Hematopoietic multipotent progenitor cell treated with erythropoietin and hydrocortisone succinate and interleukin-3 and kit ligand, for 4 days (in vitro differentiated cells): Measurements from ENCODE around the gene ATXN10.
"Not testable (repeated sequence)": the region's sequence is repeated elsewhere in the genome, so short reads cannot be mapped to it uniquely, and the experiment has no call there.

Source experiments
- DNase-seq: peaks from one replicate; pipeline ENCODE4 v3.0.0-alpha.2; 2015

Gene ATXN10

DNA sequence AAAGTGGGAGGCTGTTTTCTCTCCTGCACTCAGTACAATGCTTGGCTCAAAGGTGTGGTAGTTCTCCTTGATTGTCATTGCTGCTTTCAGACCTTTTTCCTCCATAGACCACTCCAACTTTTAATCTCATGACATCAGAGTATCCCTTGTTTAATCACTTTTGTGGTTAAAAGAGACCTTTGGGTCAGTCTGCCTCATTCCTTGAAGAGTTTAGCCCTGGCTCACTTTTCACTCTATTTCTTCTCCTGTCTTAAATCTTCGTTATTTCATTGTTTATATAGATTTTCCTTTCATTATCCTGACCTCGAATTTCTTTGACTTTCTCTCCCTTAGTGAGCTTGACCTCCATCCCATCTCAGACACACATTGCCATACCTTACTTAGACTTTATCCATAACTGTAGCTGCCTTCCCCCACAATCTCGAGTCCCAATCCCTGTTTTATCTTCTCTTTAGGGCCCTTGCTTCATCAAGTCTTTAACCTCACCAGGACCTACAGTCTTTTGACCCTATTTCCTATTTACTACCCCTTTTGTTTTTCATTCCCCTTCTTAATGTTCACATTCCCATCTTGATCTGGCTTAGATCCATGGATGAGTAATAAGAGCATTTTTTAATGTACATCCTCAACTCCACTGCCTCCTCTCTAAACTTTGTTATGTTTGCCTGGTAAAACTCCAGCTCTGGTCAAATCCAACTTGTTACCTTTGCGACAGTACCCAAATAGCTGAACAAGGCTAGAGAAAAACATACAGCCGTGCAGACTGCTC lies 9.5 kb downstream of the ATXN10 start:
- DNase-seq = no peak

DNA sequence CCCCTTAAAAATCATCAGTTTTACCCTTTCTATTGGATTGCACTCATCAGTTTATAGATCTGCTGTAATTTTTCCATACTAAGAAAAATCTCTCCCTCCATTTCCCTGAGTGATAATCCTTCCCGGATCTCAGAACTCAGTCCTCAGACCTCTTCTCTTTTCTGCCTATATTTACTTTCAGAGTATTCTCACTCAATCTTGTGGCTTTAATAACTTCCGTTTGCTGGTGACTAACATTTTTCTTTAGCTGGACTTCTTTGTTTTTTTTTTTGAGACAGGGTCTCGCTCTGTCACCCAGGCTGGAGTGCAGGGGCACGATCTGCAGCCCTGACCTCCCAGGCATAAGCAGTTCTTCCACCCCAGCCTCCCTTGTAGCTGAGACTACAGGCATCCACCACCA lies 10.4 kb downstream of the ATXN10 start:
- no peak for DNase-seq

- DNase-seq = not testable (repeated sequence)
Observed at GRCh38 chr22:45682773-45683172, 11.1 kb downstream of the ATXN10 start.

DNA sequence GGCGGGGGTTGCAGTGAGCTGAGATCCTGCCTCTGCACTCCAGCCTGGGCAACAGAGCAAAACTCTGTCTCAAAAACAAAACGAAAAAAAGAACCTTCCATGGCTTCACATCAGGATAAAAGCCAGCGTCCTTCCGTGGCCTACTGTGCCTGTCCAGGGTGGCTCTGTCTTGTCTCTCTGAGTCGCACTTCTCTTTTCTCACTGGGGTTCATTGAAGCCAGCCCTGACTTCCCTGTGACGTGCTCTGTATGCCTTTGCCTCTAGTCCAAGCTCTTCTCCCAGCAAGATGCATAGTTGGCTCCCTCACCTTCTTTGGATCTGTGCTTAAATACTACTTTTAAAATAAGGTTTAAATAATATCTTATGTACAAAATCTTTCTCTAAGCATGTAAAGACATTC lies 11.6 kb downstream of the ATXN10 start:
- no peak for DNase-seq

- no peak for DNase-seq
Observed at GRCh38 chr22:45683680-45684079, 12.0 kb downstream of the ATXN10 start.

DNA sequence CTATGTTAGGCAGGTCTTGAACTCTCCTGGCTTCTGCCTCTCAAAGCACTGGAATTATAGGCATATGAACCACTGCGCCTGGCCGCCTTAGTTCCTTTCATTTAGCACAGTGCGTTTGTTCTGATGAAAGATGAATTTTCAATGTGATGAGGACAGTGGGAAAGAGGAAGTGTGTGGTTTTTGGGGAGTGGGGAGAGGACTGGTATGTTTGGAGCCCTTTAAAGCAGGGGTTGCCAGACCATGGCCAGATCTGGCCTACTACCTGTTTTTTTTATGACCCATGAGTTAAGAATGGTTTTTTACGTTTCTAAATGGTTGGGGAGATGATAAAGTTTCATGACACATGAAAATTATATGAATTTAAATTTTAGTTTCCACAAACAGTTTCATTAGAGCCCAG lies 12.5 kb downstream of the ATXN10 start:
- DNase-seq = peak; percentile 75

GRCh38 chr22:45684752-45685574 lies 13.3 kb downstream of the ATXN10 start:
- DNase-seq = no peak

DNA sequence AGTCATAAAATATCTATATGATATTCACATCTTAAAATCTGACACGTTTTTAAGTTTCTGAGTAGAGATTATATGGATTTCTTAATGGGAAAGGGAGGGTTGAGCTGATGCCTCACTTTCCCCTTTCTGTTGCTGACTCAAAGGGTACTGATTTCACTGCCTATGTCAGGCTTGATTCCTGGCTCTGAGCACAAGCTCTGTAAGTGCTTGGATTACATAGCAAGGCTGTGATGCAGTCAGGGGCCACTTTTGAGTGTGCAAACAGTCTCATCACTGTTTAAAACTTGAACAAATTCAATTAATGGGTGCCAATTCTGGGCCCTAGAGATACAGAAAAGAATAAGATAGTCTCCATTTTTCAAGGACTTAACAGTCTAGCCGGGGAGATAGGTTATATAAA lies 14.4 kb downstream of the ATXN10 start:
- DNase-seq = no peak

DNA sequence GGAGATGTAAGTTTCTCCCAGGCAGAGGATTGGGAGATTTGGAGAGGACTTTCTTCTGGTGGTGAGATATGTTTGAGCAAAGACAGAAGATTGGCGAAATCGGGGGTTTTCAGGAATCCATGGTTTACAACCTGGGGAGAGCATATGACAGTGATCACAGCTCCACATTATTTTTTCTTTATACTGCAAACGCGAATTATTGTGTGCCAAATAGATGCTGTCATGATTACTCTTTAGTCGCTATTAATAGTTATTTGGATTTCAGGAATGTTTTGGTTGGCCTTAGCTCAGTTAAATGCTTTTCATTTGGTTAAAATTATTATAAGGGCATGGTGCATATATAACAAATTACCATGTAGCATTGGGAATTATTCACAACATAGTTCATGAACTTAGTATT lies 15.2 kb downstream of the ATXN10 start:
- no peak for DNase-seq

GRCh38 chr22:45688600-45689080 lies 17.0 kb downstream of the ATXN10 start:
- DNase-seq = peak; percentile 30

- DNase-seq = peak; percentile 58
Observed at GRCh38 chr22:45689211-45689610, 17.6 kb downstream of the ATXN10 start.

DNA sequence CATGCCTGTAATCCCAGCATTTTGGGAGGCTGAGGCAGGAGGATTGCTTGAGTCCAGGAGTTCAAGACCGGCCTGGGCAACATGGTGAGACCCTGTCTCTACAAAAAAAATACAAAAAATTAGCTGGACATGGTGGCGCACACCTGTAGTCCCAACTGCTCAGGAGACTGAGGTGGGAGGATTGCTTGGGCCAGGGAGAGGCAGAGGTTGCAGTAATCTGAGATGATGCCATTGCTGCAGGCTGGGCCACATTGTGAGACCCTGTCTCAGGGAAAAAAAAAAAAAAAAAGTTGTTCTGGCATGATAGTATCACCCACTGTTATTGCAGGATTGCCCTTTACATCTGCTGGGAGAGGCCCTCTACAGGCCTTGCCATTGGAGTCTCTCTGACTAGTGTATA lies 18.4 kb downstream of the ATXN10 start:
- DNase-seq = no peak

DNA sequence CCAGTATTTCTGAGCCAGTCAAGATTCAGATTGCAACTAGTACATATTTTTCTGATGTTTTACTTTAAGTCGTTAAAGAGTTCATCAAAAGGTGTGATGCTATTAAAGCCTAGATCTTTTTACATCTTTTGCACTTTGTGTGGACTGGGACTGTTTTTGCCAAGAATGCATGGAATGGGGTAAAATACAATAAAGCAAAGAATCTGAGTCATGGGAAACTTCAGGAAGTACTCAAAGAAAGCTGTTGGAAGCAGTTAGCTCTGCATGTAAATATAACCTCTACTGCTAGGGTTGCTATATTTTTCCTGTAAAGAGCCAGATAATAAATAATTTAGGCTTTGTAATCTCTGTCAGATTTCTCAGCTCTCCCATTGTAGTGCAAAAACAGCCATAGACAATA lies 20.9 kb downstream of the ATXN10 start:
- DNase-seq = no peak

DNA sequence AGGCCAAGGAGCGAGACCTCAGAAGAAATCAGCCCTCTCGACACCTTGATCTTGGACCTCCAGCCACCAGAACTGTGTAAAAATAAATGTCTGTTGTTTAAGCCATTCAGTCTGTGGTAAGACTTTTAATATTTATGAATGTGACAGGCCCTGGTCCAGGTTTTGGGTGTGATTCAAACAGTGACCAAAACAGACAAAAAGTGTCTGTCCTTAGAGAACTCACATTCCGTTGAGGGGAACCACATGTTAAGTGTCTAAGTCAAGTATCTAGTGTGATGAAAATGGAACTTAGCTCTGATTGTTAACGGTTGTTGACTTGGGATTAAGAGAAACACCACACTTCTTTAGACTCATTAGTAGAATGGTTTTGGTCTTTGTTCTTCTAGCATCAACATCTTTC lies 22.2 kb downstream of the ATXN10 start:
- no peak for DNase-seq

- no peak for DNase-seq
Observed at GRCh38 chr22:45696227-45696626, 24.6 kb downstream of the ATXN10 start.

DNA sequence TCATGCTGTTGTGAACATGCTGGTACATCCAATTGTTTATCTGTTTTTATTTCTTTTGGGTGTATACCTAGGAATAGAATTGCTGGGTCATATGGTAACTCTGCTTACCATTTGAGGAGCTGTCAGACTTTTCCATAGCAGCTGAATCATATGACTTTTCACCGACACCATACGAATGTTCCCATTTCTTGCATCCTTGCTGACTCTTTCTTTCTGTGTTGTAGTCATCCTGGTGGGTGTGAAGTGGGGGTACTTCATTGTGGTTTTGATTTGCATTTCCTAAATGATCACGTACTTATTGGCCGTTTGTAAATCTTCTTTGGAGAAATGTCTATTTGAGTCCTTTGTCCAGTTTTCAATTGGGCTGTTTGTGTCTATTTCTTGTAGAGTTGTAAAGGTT lies 26.5 kb downstream of the ATXN10 start:
- no peak for DNase-seq

DNA sequence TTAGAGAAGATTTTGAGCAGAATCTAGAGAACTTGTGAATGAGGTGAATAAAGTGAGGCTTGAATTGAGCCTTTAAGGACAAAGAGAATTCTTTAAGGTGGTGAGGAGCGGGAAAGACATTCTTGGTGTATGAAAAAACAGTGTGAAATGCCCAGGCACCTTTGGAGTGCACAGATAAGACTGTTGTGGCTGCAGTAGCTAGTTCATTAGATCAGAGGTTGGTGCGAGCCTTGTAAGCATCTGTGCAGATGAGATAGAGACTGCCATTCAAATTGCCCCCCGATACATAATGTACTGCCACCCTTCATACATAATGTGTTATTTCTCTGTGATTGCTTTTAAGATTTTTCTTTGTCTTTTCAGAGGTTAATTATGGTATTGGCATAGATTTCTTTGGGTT lies 31.3 kb downstream of the ATXN10 start:
- peak; percentile 68 for DNase-seq

GRCh38 chr22:45703758-45704157 lies 32.1 kb downstream of the ATXN10 start:
- no peak for DNase-seq

GRCh38 chr22:45704648-45705047 lies 33.0 kb downstream of the ATXN10 start:
- DNase-seq = no peak

DNA sequence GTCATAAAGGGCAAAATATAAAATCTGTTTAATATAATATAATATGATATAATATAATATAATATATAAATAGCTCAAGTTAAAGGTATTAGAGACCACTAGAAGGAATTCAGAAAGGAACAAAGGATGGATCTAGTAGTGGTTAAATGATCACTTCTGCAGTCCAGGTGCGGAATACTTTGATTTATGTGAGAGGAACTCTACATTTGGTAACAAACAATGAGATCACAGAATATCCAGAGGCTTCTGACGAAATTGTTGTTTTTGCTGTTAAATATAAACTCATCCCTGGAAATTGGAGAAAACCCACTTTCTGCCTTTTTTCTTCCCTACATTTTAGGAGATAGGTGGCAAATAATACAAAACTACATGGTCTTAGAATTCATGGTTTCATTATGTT lies 36.0 kb downstream of the ATXN10 start:
- no peak for DNase-seq

DNA sequence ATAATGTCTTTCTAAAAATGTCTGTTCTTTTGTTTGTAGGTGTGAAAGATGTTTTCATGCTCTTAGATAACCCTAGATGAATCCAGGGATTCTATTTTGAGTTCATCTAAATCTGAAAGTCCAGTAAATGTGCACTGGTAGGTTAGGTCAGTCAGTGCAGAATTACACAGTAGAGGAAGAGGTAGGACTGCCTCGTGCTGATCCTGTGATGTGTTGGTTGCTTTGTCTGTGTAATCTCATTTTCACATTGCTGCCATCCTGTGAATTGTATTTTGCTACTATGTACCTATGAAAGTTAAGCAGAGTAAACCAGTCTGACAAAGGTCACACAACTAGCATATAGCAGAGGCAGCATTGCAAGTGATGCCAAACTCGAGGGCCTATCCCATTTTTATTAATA lies 36.5 kb downstream of the ATXN10 start:
- DNase-seq = no peak

- no peak for DNase-seq
Observed at GRCh38 chr22:45709060-45709739, 37.6 kb downstream of the ATXN10 start.

DNA sequence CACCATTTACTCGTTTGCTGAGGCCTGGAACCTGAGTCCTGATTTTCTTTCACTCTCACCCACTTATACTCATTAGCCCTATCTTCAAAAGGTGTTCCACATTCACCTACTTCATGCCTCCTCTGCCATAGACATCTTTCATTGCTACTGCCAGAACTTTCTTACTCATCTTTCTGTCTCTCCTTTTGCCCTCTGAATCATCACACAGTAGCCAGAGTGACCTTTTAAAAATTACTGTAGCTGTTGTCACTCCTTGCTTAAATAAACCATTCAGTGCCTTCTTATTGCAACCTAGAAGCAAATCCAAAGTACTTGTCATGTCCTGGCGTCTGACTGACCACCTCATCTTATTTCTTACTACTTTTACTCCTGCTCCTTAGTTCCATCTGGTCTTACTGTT lies 38.2 kb downstream of the ATXN10 start:
- DNase-seq = no peak

GRCh38 chr22:45710469-45710868 lies 38.8 kb downstream of the ATXN10 start:
- DNase-seq = no peak
